Upper lobe of left lung (tissue), 4 donors: ENCODE results near the gene GALNT11.
"Not testable (repeated sequence)": the region's sequence is repeated elsewhere in the genome, so short reads cannot be mapped to it uniquely, and the experiment has no call there.

Source experiments
- EP300 ChIP-seq, 4 donors: sonication (generic); formaldehyde crosslinking; IDR thresholded peaks; one replicate each; pipeline ENCODE4 v1.5.1; 2017; ENCODE audit warnings: antibody characterized with exemption in 4 of 4, control low read depth in 2 of 4
- POLR2A ChIP-seq, 4 donors: fragments of 450-650 bp; IDR thresholded peaks; one replicate each; pipeline ENCODE4 v1.5.1; 2016 to 2017; ENCODE audit warnings: antibody characterized with exemption in 4 of 4, mild to moderate bottlenecking in 2 of 4

GRCh38 chr7:152065800-152066344 lies 40.4 kb downstream of the GALNT11 start:
- TF ChIP-seq EP300, POLR2A (IDR thresholded peaks at IDR 0.05): not testable (repeated sequence)
